ENCODE data around the gene PAPPA2. TPM values are rescaled to one million over a fixed set of nuclear protein-coding genes. Genes with fewer than 3 reads are reported as not detected.
A peak's percentile ranks its signal among the peaks of the same experiment; 100 is the strongest.
"Not testable (repeated sequence)": the region's sequence is repeated elsewhere in the genome, so short reads cannot be mapped to it uniquely, and the experiment has no call there.

Gene PAPPA2
- total RNA-seq, 1 experiment from 2014 or later, result 0.81 TPM

- no peak overlapping the region for H3K4me3 Mint-ChIP-seq
- H3K9ac ChIP-seq (ENCODE audit: extremely low read depth, insufficient read length, low read length), result no peak overlapping the region
- H2BK20ac ChIP-seq (ENCODE audit: low read depth, low read length, poor library complexity, severe bottlenecking), result no peak overlapping the region
- H3K27me3 ChIP-seq (ENCODE audit: insufficient read depth, low read length), result no peaks in the 10 kb centered on the region
- H4K8ac ChIP-seq (replicated peaks; ENCODE audit: insufficient read length, low read depth, low read length), result no peak overlapping the region
- H3K9me3 ChIP-seq (ENCODE audit: control insufficient read depth, low read depth, low read length), result no peaks in the 10 kb centered on the region
- H2AK5ac ChIP-seq (ENCODE audit: insufficient read length, low read length), result no peak overlapping the region
- no peaks in the 10 kb centered on the region; the same call in 1 of the 2 replicates for H3K27me3 Mint-ChIP-seq (ENCODE audit: low read depth)
- H2AFZ ChIP-seq (ENCODE audit: low read length), result no peak overlapping the region
- H3K56ac ChIP-seq (ENCODE audit: insufficient read length, low read depth, low read length), result no peak overlapping the region
- no peaks in the 10 kb centered on the region for H3K36me3 Mint-ChIP-seq (ENCODE audit: insufficient read depth in 1 of 3, low read depth in 3 of 3)
- no peaks in the 10 kb centered on the region for H3K79me2 ChIP-seq (ENCODE audit: insufficient read depth, low read length)
- no peak for TF ChIP-seq CTCF (conservative IDR thresholded peaks at IDR 0.05)
- no peak overlapping the region for H2BK15ac ChIP-seq (ENCODE audit: low read depth, low read length)
- no peak overlapping the region for H4K5ac ChIP-seq (ENCODE audit: insufficient read length, low read depth, low read length)
- H2BK12ac ChIP-seq (ENCODE audit: insufficient read length, low read depth, low read length), result no peak overlapping the region
- no peak overlapping the region for H3K4ac ChIP-seq (ENCODE audit: low read depth, low read length)
- H4K91ac ChIP-seq (ENCODE audit: insufficient read length, low read depth, low read length), result no peak overlapping the region
- no peaks in the 10 kb centered on the region for H3K4me1 ChIP-seq (ENCODE audit: insufficient read depth, low read length)
- H3K27ac ChIP-seq (ENCODE audit: insufficient read length, low read depth, low read length), result no peak overlapping the region
- peaks cover 0 to 2% of the 10 kb centered on the region in 2 experiments; a peak in 2 of 4 replicates for H3K4me1 Mint-ChIP-seq
- H3K9me3 Mint-ChIP-seq, result peaks cover 0 to 5% of the 10 kb centered on the region in 2 experiments; a peak in 1 of 5 replicates
- no peaks in the 10 kb centered on the region for H3K79me1 ChIP-seq (ENCODE audit: insufficient read depth, low read depth, low read length, poor library complexity, severe bottlenecking)
- no peak overlapping the region for H2BK120ac ChIP-seq (ENCODE audit: low read depth, low read length, poor library complexity, severe bottlenecking)
- peak; percentile 36 for DNase-seq
- H3K4me2 ChIP-seq (ENCODE audit: insufficient read depth, insufficient read length, low read length), result no peak overlapping the region
- no peak overlapping the region for H2BK5ac ChIP-seq (ENCODE audit: insufficient read length, low read length)
- H3K23me2 ChIP-seq (ENCODE audit: insufficient read length, low read depth, low read length, poor library complexity, severe bottlenecking), result no peaks in the 10 kb centered on the region
- H3K18ac ChIP-seq (ENCODE audit: insufficient read length, low read depth, low read length), result no peak overlapping the region
- no peak overlapping the region for H3T11ph ChIP-seq (ENCODE audit: low read length)
- H3K23ac ChIP-seq (ENCODE audit: insufficient read length, low read depth, low read length), result no peak overlapping the region
- H3K27ac Mint-ChIP-seq, result no peak overlapping the region
- whole genome bisulfite sequencing (ENCODE audit: extremely low coverage, insufficient read length, low lambda C conversion rate), result no CpG with 5 or more reads among the region's 6 CpGs
- H3K14ac ChIP-seq (ENCODE audit: insufficient read depth, low read length), result no peak overlapping the region; the same call in 1 of the 2 replicates
- H4K20me1 ChIP-seq (ENCODE audit: control insufficient read depth, insufficient read depth, insufficient read length), result no peaks in the 10 kb centered on the region
Measured at GRCh38 chr1:176416777-176417176, 46.2 kb upstream of the PAPPA2 start.

- no CpG with 5 or more reads among the region's 1 CpG for WGBS (ENCODE audit: extremely low coverage, insufficient read length, low lambda C conversion rate)
- H3K14ac ChIP-seq (ENCODE audit: insufficient read depth, low read length); H2AK5ac ChIP-seq (ENCODE audit: insufficient read length, low read length); DNase-seq; H3K18ac ChIP-seq (ENCODE audit: insufficient read length, low read depth, low read length); H2BK15ac ChIP-seq (ENCODE audit: low read depth, low read length); H3K23ac ChIP-seq (ENCODE audit: insufficient read length, low read depth, low read length); H4K20me1 ChIP-seq (ENCODE audit: control insufficient read depth, insufficient read depth, insufficient read length); H3K56ac ChIP-seq (ENCODE audit: insufficient read length, low read depth, low read length); H3K4me1 Mint-ChIP-seq; H4K91ac ChIP-seq (ENCODE audit: insufficient read length, low read depth, low read length); H3T11ph ChIP-seq (ENCODE audit: low read length); H3K79me2 ChIP-seq (ENCODE audit: insufficient read depth, low read length); H3K4me2 ChIP-seq (ENCODE audit: insufficient read depth, insufficient read length, low read length); H3K27me3 Mint-ChIP-seq (ENCODE audit: low read depth); H3K9ac ChIP-seq (ENCODE audit: extremely low read depth, insufficient read length, low read length); H2BK5ac ChIP-seq (ENCODE audit: insufficient read length, low read length); H3K4me1 ChIP-seq (ENCODE audit: insufficient read depth, low read length); H3K9me3 ChIP-seq (ENCODE audit: control insufficient read depth, low read depth, low read length); H3K36me3 Mint-ChIP-seq (ENCODE audit: insufficient read depth in 1 of 3, low read depth in 3 of 3); H3K27me3 ChIP-seq (ENCODE audit: insufficient read depth, low read length); H2AFZ ChIP-seq (ENCODE audit: low read length); H4K5ac ChIP-seq (ENCODE audit: insufficient read length, low read depth, low read length); H3K4ac ChIP-seq (ENCODE audit: low read depth, low read length); H3K27ac Mint-ChIP-seq; H2BK12ac ChIP-seq (ENCODE audit: insufficient read length, low read depth, low read length); H3K4me3 Mint-ChIP-seq; H3K9me3 Mint-ChIP-seq; H2BK120ac ChIP-seq (ENCODE audit: low read depth, low read length, poor library complexity, severe bottlenecking); H3K27ac ChIP-seq (ENCODE audit: insufficient read length, low read depth, low read length); H3K23me2 ChIP-seq (ENCODE audit: insufficient read length, low read depth, low read length, poor library complexity, severe bottlenecking); H4K8ac ChIP-seq (replicated peaks; ENCODE audit: insufficient read length, low read depth, low read length); H2BK20ac ChIP-seq (ENCODE audit: low read depth, low read length, poor library complexity, severe bottlenecking); H3K79me1 ChIP-seq (ENCODE audit: insufficient read depth, low read depth, low read length, poor library complexity, severe bottlenecking): not testable (repeated sequence)
Measured at GRCh38 chr1:176419608-176420007, 43.4 kb upstream of the PAPPA2 start.
